ENCODE measurements around the gene CHST10.
"Not testable (repeated sequence)": the region's sequence is repeated elsewhere in the genome, so short reads cannot be mapped to it uniquely, and the experiment has no call there.

CHST10 gene

GRCh38 chr2:100416935-100417710 is at the start of gene CHST10:
CHST10 (minus strand) TSS chr2:100417668; CDS start chr2:100406675, 10,993 bp downstream.
- DNase-seq (ENCODE audit: low read depth in 2 of 2), result peak; percentile 15 to 28

DNA sequence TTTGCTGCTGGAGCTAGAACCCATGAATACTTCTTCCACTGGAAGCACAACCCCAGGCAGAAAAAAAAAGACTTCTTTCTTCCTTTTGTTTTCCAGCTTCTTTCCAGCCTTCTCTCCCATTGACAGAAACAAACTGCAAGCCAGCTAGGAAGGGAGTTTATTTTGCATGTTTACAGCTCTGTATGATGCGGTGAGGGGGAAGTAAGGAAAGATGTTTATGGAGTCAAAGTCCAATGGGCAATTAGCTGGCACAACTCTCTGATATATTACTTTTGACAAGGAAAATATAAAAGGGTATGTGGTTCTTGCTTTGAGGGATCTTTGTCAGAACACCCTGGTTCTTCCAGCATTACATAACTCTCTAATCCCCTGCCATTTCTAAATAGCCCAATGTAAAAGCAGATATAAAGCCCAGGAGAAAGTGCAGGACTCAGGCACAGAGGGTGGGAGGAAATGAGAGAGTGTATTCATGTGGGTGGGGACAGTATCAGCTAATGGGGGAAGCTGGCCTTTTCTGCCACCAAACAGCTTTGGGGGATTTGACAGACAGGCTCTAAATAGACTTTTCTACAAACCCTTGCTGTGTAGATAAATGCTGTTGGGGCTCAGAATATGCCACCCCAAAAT is 43.5 kb upstream of the CHST10 start:
- DNase-seq (ENCODE audit: low read depth in 2 of 2), result no peak

- DNase-seq (ENCODE audit: low read depth in 2 of 2), result not testable (repeated sequence)
Measured at GRCh38 chr2:100456357-100456756, 38.9 kb upstream of the CHST10 start.

- DNase-seq (ENCODE audit: low read depth in 2 of 2), result no peak
Measured at GRCh38 chr2:100453853-100454252, 36.4 kb upstream of the CHST10 start.

GRCh38 chr2:100451734-100452133 is 34.3 kb upstream of the CHST10 start:
- DNase-seq (ENCODE audit: low read depth in 2 of 2), result no peak

- no peak for DNase-seq (ENCODE audit: low read depth in 2 of 2)
Measured at GRCh38 chr2:100451092-100451491, 33.6 kb upstream of the CHST10 start.

DNA sequence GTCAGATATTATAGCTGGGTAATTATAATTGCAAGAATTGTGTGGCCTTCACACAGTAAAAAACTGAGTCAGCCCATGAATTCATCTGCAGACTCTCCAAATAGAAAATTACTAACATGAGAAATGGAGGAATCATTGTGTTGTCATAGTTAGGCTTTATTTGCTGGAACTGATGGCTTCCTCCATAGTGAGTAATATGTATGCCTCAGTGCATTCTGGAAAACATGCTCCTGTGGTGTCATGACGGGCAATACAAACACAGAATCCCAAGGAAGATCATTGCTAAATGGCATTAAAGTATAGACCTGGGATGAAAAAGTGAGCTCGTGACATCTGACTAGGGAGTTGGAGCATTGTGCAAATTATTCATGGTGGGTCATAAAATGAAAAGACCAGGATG is 29.2 kb upstream of the CHST10 start:
- no peak for DNase-seq (ENCODE audit: low read depth in 2 of 2)

GRCh38 chr2:100437751-100438150 is 20.3 kb upstream of the CHST10 start:
- DNase-seq (ENCODE audit: low read depth in 2 of 2), result no peak

GRCh38 chr2:100429726-100430125 is 12.3 kb upstream of the CHST10 start:
- no peak for DNase-seq (ENCODE audit: low read depth in 2 of 2)

DNA sequence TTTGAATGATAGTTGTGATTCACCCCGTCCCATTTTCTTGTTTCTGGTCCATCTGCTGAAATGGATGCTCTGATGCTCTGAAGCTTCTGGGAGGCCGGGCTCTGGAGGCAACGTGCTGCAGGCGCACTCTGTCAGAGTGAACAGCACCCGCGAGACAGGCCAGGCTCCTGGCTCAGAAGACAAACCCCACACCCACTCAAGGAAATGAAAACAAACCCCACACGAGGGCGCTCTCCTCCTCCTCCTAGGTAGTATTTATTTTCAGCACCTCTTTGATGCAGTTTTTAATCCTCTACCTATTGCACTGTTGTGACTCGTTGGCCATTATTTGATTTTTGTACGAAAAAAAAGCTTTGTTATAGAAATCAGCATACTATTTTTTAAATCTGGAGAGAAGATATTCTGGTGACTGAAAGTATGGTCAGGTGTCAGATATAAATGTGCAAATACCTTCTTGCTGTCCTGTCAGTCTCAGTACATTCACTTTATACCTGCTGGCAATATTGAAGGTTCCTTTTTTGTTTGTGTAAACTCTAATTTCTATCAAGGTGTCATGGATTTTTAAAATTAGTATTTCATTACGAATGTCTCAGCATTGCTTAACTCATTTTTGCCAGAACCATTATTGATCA is 10.3 kb upstream of the CHST10 start:
- peak; percentile 28 to 45 for DNase-seq (ENCODE audit: low read depth in 2 of 2)

DNA sequence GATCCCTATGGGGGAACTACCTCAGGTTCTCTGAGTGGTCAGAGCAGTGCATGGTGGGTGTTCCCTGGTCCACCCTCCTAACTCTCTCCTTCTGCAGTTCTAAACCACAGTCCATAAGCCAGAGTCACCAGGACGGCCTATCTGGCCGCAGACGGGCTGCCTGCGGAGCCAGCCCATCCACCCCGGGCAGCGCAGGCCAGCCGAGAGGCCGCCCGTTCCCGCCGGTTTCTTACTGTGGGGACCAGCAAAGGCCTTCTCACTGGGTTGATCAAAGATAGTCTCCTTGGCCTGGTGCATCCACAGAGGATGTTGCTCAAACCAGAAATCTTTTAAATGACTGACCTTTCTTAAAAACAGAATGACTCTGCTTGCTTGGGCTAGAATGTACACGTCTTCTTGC is 9.6 kb upstream of the CHST10 start:
- DNase-seq (ENCODE audit: low read depth in 2 of 2), result no peak

DNA sequence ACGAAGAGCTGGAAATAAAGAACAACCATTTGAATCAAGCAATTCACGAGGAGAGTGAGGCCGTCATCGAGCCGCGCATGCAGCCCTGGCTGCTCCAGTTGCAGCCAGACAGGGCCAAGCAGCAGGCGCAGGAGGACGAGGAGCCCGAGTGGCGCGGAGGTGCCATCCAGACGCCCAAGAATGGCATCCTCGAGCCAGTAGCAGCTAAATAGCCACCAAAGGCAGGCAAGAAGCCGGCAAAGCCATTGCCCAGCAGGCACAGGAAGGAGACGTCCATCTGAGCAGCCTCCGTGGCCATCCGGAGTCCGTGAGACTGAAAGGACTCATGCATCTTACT is 8.9 kb upstream of the CHST10 start:
- no peak for DNase-seq (ENCODE audit: low read depth in 2 of 2)

DNA sequence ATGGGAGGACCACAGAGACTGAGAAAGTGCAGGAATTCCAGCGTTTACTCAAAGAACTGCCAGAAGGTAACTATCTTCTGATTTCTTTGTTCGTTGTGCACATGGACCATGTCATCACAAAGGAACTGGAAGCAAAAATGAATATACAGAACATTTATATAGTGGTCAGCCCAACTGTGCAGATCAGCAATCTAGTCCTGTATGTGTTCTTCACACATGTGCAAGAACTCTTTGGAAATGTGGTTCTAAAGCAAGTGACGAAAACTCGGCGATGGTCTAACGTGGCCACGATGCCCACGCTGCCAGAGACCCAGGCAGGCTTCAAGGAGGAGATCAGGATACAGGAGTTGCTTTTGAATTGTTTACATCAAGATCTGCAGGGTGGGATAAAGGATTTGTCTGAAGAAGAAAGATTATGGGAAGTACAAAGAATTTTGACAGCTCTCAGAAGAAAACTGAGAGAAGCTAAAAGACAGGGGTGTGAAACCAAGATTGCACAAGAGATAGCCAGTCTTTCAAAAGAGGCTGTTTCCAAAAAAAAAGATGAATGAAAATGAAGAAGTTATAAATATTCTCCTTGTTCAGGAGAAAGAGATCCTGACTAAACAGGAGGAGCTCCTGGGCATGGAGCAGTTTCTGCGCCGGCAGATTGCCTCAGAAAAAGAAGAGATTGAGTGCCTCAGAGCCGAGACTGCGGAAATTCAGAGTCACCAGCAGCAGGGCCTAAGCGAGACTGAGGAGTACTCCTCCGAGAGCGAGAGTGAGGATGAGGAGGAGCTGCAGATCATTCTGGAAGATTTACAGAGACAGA is 8.3 kb upstream of the CHST10 start:
- DNase-seq (ENCODE audit: low read depth in 2 of 2), result no peak

GRCh38 chr2:100425107-100425506 is 7.6 kb upstream of the CHST10 start:
- no peak for DNase-seq (ENCODE audit: low read depth in 2 of 2)

DNA sequence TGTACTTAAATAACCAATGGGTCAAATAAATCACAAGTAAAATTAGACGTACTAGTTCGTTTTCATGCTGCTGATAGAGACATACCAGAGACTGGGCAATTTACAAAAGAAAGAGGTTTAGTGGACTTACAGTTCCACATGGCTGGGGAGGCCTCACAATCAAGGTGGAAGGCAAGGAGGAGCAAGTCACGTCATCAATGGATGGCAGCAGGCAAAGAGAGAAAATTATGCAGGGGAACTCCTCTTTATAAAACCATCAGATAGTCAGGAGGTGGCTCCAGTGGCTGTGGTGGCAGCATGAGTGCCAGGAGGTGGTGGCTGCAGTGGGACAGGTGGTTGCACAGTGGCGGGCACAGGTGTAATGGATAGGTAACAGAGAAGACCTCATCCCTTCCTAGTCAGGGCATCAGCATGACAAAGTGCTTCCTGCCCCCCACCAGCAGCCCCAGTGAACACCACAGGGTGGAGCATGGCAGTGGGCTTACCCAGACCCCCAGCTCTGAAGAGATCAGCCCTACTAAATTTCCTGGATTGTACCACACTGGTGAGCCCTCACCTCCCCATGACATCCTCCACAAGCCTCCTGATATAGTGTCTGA is 6.9 kb upstream of the CHST10 start:
- no peak for DNase-seq (ENCODE audit: low read depth in 2 of 2)

DNA sequence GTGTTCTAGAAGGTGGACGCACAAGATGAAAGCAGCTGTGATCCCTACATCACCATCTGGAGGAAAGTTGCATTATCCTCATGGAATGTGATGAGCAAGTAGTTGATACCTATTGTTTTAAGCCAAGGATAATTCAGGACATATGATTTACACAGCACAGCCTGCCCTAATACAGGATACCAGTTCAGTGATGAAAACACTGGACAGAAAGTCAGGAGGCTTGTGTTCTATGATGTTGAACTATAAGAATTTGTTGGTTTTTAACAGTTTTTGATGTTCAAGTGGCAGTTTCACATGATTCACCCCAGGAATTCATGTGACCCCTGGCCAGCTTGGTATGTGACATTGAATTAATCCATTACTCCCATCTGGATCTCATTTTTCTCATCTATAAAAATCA is 6.2 kb upstream of the CHST10 start:
- DNase-seq (ENCODE audit: low read depth in 2 of 2), result no peak

- no peak for DNase-seq (ENCODE audit: low read depth in 2 of 2)
Measured at GRCh38 chr2:100422320-100423055, 5.0 kb upstream of the CHST10 start.

GRCh38 chr2:100419915-100420314 is 2.4 kb upstream of the CHST10 start:
- DNase-seq (ENCODE audit: low read depth in 2 of 2), result no peak

- DNase-seq (ENCODE audit: low read depth in 2 of 2), result no peak
Measured at GRCh38 chr2:100418406-100418962, 1.0 kb upstream of the CHST10 start.

GRCh38 chr2:100417711-100418124 is 250 bp upstream of the CHST10 start:
- DNase-seq (ENCODE audit: low read depth in 2 of 2), result no peak

GRCh38 chr2:100416397-100416934 is 1.0 kb downstream of the CHST10 start:
- no peak for DNase-seq (ENCODE audit: low read depth in 2 of 2)

Measured in activated CD8-positive, alpha-beta memory T cell treated with anti-CD3 and anti-CD28 coated beads for 4 hours (primary cell).